ENCODE data around the gene TCF3.

TCF3 gene

DNA sequence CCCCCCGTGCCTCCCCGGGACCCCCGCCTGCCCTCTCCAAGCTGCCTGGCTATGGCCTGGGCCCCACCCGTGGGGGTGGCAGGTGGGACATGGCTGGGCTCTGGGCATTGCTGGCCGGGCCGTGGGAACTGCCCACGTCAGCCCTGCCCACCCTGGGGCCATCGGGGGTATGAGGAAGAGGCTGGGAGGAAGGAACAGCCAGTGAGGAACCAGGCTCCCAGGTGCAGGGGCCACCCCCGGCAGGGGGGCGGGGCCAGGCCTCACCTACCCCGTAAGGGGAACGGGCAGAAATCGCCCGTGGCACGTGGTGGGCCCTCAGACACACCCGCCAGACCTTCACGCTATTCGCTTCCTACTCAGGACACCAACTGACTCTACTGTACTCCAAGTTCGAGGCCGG is 22.4 kb downstream of the TCF3 start:
- no peak for DNase-seq (ENCODE audit: low read depth)

DNA sequence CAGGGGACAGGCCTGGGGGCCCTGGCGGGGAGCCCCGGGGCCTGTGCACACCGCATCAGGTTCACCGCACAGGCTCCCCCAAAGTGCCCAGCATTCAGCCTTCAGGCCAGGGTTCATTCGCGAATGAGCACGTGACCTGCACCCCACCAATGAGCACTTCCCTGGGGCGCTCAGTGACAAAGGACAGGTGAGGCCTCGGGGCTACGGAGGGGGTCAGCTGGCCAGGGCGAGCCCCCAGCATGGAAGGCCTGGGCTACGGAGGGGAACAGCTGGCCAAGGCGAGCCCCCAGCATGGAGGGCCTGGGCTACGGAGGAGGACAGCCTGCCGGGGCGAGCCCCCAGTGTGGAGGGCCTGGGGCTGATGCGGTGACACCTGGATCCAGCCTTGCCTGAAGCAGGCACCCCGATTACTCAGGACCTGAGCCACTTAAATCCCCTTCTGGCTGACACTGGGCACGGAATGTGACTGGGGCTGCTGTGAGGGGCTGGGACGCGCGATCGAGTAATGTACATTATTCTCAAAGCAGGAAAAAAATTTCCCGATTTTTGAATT is 23.1 kb downstream of the TCF3 start:
- no peak for DNase-seq (ENCODE audit: low read depth)

DNA sequence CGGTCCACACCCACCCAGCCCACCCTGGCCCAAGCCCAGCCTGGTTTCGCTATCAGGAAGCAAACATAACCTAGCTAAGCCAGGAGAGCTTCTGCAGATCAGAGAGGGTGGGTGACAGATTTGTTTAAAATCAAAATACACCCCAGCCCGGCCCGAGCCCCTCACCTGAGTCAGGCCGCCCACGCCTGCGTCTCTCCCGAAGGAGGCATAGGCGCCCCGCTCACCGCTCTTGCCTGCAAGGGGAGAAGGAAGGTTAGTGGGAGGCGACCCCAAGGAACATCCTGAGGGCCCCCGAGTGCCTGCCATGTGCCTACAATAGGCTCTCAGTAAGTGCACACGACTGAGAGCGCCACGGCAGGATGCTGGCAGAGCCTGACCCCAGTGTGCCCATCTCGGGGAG is 25.2 kb downstream of the TCF3 start:
- DNase-seq (ENCODE audit: low read depth): no peak

DNA sequence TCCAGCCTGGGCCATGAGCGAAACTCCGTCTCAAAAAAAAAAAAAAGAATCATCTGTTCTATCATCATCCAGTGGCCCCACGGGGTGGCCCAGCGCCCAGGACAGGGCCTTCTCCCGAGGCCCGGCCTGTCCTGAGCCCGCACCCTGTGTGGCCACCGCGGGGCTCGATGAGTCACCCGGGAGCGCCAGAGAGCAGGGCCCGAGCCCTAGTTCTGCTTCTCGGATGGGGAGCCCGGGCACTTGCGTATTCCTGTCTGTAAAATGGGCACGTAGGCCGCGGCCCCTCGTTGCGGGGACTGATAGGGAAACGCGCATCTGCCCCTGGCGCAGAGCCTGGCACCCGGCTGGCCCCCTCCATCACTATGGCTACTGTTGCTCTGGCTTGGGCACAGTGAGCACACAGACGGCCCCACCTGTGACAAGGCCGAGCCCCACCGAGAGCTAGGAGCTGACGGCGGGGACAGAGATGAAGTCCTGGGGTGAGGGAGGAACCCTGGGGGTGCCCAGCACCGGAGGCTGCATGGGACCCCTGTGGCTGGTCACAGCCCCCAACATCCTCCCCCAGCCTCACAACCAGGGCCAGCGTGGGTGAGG is 25.9 kb downstream of the TCF3 start:
- DNase-seq (ENCODE audit: low read depth): no peak

DNA sequence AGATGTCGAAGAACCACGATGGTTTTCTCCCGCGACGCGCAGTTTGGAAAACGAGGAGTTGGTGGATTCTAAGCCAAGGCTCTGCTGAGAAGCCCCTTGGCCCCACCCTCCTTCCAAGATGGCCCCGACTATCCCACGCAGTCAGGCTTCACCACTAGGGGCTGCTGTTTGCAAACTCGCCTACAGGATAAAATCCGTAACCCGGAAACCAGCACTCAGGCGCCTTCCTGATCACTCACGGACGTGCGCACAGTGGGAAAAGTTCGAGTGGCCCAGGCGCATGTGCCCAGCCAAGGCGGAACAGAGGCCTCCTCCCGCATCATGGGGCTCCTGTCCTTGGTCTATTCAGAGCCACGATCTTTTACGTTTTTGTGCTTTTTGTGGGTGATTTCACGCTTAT is 28.0 kb downstream of the TCF3 start:
- peak; percentile 36 for DNase-seq (ENCODE audit: low read depth)

DNA sequence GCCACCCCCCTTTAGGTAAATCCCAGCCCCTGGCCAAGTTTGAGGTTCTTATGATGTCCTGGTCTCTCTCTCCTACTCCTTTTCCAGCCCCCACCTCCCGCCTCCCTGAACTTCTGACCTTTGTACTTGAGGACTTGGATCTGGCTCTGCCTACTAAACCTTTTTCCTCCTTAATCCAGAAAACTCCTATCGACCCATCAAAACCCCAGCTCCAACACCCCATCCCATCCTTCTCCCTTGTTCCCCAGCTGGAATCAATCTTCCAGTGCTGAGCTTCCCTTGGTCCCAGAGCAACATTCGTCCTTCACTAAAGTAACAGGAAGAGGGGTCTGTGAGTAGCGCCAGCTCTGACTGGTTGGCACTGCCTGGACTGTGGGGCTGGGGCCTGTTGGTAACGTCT is 29.9 kb downstream of the TCF3 start:
- no peak for DNase-seq (ENCODE audit: low read depth)

DNA sequence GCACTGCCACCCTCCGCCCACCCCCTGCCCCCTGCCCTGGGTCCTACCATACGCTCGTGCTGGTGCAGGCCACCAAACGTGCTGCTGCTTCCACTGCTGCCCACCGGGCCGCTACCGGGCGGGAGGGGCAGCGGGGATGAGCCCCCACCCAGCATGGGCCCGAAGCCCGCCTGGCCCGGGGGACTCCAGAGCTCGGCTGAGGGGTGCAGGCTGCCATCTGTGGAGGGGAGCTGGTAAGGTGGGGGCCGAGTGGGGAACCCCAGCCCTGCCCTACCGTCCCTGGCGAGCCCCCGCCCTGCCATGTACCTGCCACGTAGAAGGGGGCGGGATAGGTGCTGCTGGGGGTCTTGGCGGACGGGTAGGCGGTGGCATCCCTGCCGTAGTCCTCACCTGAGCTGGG is 30.4 kb downstream of the TCF3 start:
- DNase-seq (ENCODE audit: low read depth): no peak

DNA sequence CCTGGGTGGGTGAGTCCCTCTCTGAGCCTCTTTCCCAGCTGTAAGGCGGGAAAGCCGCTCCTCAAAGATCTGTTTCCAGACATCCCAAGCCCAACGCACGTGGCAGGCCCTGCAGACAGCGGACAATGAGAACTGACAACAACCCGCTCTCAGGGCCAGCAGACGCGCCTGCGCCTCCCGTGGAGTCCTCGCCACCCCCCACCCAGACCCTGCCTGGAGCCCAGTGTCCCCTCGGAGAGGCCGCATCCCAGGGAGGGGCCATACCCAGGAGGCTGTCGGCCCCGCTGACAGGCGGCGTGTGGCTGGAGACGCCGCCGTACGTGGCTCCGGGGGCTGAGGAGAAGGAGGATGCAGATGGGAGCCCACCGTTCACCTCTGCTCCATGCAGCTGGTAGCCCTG is 30.8 kb downstream of the TCF3 start:
- DNase-seq (ENCODE audit: low read depth): no peak

DNA sequence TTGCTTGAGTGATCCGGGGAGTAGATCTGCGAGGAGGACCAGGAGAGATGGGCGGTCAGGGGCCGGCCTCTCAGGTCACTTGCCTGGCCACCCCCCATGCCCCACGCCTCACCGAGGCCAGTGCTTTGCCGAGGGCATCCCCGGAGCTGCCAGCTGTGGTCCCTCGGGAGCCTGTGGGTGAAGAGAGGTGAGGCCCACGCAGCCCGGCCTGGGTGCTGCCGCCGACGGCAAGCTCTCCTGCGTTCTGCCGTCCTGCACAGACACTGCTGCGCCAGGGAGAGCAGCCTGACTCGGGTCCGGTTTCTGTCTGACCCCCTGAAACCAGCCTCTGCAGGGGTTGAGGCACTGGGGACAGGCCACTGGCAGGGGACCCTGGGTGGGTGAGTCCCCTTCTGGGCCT is 31.4 kb downstream of the TCF3 start:
- DNase-seq (ENCODE audit: low read depth): no peak

DNA sequence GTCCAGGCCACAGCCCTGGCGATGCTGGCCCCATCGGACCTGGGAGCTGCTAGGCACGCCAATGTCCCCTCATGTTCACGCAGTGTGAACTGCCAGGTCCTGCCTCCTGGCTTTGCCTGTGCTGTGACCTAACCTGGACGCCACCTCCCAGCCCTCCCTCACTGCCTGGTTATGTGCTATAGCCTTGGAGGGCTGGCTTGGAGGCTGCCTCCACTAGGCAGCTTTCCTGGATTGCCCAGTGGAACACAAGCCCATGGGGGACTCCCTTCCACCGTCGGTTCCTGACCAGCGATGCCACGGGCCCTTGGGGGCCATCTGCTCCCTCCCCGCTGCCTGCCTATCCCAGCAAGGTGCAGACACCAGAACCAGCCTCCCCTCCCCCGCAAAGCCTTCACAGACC is 31.9 kb downstream of the TCF3 start:
- DNase-seq (ENCODE audit: low read depth): no peak

DNA sequence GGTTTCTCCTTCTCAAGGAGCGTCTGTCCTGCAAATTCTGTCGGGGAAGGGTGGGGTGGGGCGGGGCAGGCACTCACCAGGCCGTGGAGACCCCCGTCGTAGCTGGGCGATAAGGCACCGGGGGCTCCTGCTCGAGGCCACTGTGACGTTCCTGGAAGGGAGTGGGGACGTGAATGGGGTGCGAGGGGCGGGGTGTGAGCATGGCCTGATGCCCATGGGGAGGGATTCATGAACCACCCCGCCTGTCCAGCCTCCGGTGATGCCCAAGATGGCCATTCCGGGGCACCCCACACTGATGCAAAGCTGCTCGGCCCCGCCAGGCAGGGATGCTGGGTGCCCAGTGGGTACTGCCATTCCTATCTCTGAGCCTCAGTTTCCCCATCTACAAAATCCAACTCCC is 32.7 kb downstream of the TCF3 start:
- no peak for DNase-seq (ENCODE audit: low read depth)

DNA sequence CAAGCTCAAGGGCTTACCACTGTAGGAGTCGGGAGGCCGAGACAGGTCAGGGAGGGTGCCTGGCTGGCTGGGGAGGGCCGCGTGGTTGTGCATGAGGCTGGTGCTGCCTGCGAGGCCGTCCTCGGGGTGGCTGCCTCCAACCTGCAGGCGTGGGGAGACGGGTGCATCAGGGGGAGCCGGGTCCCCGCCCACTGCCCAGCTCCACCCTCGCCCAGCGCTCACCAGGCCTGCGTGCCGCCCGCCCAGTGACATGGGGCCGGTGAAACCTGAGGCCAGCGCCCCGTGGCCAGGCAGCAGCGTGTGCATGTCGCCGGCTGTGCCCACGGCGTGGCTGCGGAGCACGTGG is 33.3 kb downstream of the TCF3 start:
- no peak for DNase-seq (ENCODE audit: low read depth)

DNA sequence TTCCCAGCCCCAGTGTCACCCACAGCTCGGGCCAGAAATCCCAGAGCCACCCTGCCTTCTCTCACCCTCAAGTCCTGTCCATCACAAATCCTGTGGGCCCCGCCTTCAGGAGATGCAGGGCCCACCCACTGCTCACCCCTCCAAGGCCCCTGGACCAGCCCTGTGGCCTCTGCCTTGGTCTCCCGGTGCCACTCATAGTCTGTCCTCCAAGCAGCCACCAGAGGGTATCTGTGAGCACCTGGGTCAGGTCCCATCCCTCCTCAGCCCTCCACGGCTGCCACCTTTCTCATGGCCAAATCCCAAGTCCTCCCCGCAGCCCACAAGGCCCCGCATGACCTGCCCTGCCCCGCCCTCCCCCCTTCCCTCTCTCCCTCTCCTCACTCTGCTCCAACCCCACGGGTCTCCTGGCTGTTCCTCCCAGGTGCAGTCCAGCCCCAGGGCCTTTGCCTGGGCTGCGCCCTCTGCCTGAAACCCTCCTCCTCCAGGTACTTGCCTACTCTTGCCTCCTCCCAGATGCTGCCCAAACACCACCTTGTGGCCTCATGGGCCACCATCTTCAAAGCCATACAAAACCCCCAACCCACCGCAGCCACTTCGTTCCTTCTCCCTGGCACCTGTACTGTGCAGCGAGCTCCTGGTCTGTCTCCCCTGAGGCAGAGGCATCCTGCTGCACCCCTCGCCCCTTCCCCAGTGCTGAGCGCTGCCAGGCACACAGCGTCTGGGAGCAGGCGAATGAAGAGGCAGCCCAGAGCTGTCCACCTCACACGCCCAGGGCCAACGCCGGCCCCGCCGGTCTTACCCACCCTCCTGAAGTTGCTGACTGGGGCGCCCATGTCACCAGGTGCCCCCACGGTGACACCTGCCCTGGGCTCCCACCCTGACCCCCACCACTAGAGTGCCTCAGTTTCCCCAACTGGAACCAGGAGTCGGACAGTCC is 34.0 kb downstream of the TCF3 start:
- no peak for DNase-seq (ENCODE audit: low read depth)

DNA sequence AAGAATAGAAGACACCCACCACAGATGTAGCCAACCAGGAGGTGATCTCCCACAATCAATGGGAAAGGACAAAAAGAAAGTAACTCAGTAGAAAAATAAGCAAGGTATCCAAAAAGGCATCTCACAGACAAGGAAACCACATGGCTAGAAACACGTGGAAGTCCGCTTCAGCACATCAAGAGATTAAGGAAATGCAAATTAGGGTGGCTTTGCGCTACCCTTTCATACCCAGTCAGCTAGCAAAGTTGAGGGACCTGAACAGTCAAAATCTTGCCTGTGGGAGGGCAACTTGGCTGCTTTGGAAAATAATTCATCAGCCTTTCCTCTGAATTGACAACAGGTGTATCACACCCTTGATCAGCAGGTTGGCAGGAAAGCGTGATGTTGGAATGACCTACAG is 35.5 kb downstream of the TCF3 start:
- DNase-seq (ENCODE audit: low read depth): no peak

DNA sequence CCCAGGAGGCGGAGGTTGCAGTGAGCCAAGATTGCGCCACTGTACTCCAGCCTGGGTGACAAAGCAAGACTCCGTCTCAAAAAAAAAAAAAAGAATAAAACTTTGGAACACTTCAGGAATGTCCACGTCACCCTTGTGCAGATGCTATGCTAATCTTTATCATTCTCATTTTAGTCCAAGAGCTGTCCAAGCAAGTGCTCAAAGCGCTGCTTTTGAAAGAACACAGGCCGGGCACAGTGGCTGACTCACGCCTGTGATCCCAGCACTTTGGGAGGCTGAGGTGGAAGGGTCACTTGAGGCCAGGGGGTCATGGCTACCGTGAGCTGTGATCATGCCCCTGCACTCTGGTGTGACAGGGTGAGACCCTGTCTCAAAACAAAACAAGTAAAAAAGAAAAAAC is 36.0 kb downstream of the TCF3 start:
- no peak for DNase-seq (ENCODE audit: low read depth)

DNA sequence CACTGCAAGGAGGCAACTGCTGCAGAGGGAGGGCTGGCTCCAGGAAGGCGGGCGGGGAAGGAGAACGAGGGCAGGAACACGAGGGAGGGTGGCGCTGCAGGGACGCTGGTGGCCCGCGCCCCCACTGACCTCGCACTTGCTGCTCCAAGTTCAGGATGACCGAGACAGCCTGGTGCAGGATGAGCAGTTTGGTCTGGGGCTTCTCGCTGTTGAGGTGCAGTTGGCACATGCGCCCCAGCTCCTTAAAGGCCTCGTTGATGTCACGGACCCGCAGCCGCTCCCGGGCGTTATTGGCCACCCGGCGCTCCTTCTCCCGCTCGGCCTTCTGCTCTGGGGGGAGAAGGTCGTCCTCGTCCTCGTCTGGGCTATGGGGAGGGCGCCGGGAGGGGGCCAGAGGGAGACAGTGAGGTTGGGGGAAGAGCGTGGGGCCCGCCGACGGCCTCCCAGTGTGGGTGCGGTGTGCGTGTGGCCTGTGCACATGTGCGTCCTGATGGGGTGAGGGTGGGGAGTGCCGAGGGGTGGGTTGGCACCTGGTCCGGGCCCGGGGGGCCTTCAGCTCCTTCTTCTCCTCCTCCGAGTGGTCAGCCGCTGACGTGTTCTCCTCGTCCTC is 37.2 kb downstream of the TCF3 start:
- DNase-seq (ENCODE audit: low read depth): no peak

DNA sequence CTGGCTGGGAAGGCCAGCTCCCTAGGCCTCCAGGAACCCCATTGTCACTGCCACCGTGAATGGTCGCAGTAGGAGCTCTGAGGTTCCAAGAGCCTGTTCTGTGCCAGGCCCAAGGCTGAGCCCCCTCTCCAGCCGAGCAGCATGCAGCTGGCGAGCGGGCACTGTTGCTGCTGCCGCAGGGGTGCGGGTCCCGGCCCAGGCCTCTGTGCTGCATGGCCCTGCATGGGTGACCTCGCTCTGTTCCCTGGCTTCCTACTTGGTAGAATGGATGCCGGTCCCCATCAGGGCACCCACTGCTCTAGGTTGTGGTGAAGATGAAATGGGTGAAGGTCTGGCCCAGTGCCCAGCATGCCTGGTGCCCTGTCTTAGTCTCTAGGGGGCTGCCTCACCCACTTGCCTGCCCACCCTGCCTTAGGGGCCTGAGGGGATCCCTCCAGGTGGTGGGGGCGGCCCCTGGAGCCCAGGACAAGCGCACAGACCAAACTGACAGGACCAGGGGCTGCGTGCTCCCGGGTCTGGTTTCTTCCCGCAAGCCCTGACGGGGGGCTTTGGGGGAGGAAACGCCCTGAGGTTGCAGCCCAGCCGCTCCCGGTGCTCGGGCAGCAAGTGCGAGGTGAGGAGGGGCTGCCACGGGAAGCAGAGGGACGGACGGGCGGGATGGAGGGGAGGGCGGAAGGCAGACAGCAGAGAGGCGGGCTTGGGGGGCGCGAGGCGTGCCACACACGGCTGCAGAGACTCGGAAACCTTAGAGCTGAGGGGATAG is 38.4 kb downstream of the TCF3 start:
- no peak for DNase-seq (ENCODE audit: low read depth)

DNA sequence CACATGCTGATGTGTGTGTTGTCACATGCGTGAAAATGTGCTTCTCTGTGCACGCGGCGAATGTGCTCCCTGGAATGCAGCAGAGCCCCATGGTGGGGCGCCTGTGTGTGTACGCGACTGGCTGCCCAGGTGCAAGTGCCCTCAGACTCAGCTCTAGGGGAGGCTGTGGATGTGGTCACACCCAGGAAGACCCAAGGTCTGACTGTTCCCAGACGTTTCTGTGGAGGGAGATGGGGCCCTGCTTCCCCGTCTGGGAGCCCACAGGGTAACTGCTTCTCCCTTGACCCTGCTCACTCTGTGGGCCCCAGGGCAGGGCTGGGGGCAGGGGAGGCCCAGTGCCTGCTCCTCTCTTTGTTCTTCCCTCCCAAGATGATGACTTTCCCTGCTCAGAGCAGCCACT is 39.3 kb downstream of the TCF3 start:
- no peak for DNase-seq (ENCODE audit: low read depth)

DNA sequence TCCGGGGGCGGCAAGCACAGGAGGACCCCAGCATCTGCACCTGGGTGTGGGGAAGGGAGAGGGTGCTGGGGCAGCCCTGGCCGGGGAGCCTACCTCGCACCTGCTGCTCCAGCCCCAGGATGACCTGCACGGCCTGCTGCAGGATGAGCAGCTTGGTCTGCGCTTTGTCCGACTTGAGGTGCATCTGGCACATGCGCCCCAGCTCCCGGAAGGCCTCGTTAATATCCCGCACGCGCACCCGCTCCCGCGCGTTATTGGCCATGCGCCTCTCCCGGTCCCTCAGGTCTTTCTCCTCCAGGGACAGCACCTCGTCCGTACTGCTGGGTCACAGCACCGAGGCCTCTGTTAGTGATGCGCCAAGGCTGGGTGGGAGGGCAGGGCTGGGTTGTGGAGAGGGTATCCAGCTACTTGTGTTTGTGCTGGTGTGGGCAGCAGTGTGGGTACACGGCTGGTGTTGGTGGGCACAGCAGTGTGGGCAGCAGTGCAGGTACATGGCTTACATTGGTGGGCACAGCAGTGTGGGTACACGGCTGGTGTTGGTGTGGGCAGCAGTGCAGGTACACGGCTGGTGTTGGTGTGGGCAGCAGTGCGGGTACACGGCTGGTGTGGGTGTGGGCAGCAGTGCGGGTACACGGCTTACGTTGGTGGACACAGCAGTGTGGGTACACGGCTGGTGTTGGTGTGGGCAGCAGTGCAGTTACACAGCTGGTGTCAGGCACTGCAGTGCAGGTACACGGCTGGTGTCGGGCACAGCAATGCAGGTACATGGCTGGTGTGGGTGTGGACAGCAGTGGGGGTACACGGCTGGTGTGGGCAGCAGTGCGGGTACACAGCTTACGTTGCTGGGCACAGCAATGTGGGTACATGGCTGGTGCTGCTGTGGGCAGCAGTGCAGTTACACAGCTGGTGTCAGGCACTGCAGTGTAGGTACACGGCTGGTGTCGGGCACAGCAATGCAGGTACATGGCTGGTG is 40.0 kb downstream of the TCF3 start:
- no peak for DNase-seq (ENCODE audit: low read depth)

DNA sequence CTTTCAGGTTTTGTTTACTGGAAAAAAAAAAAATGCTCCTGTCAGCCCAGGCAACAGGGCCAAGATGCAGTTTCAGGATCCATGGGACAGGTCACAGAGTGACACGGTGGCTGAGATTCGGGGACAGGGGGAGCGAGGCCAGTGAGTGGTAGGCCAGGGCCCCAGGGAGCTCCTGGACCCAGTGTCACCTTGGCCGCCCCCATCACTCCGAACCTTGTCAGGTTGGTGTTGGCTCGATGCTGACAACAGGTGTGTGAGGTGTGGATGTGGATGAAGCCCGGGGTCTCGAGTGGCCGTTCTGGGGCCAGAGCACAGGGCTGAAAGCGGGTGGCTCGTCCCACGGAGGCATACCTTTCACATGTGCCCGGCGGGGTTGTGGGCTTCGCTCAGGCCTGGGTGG is 41.1 kb downstream of the TCF3 start:
- no peak for DNase-seq (ENCODE audit: low read depth)

DNA sequence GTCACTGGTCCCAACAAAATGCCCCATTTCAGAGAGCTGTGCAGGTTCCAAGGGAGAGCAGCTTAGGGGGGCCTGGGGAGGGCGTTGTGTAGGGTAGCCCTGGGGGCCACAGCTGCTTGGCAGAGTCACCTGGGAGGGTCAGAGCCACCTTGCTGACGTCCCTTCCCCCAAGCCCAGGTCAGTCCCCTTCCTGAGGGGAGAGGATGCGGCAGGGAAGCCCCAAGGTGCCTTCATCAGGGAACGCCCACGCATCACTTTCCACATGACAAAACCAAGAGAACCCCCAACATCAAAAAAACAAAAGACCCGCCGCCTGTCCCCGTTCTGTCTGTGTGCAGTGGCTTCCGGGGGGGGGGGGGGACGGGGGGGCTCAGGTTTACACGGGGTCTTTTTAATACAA is 41.8 kb downstream of the TCF3 start:
- DNase-seq (ENCODE audit: low read depth): no peak
